GM23338 (cell line): ENCODE measurements around the gene OR52E8. TPM values are rescaled to one million over a fixed set of nuclear protein-coding genes. Genes with fewer than 3 reads are reported as not detected.

Source experiments
- ATAC-seq: fragments of 200-7000 bp; cut with Tn5 transposase; 3 replicates; pipeline ENCODE4 v1.9.1; 2020
- DNase-seq: peaks from one replicate; pipeline ENCODE4 v3.0.0-alpha.2; 2015; ENCODE audit warnings: low spot score
- H2AFZ ChIP-seq: fragments of 200-600 bp; sonication (generic); 2 replicates; pipeline ENCODE4 v1.8.0; 2016; ENCODE audit warnings: antibody characterized with exemption, mild to moderate bottlenecking, moderate library complexity
- H3F3A ChIP-seq: fragments of 200-600 bp; sonication (generic); replicated peaks from 2 replicates; pipeline ENCODE4 v1.8.0; 2017; ENCODE audit warnings: antibody characterized with exemption, mixed run types, low read depth
- H3K27ac ChIP-seq: fragments of 200-600 bp; sonication (generic); 2 replicates; pipeline ENCODE4 v1.6.1; 2016; ENCODE audit warnings: low read depth
- H3K27me3 ChIP-seq: fragments of 200-600 bp; sonication (generic); 2 replicates; pipeline ENCODE4 v1.8.0; 2016; ENCODE audit warnings: mild to moderate bottlenecking, mixed run types, moderate library complexity; ENCODE audit not compliant: insufficient read depth
- H3K36me3 ChIP-seq: fragments of 200-600 bp; sonication (generic); 2 replicates; pipeline ENCODE4 v1.8.0; 2016; ENCODE audit warnings: mild to moderate bottlenecking; ENCODE audit not compliant: insufficient read depth
- H3K4me1 ChIP-seq: fragments of 200-600 bp; sonication (generic); 2 replicates; pipeline ENCODE4 v1.8.0; 2016; ENCODE audit warnings: mild to moderate bottlenecking, moderate library complexity; ENCODE audit not compliant: insufficient read depth
- H3K4me2 ChIP-seq: fragments of 200-600 bp; sonication (generic); 2 replicates; pipeline ENCODE4 v1.7.1; 2017; ENCODE audit warnings: mixed run types
- H3K4me3 ChIP-seq: fragments of 200-600 bp; sonication (generic); 2 replicates; pipeline ENCODE4 v1.6.1; 2016; ENCODE audit warnings: mixed run types
- H3K79me2 ChIP-seq: fragments of 200-600 bp; sonication (generic); replicated peaks from 2 replicates; pipeline ENCODE4 v1.8.0; 2017; ENCODE audit warnings: mild to moderate bottlenecking; ENCODE audit not compliant: insufficient read depth
- H3K9me2 ChIP-seq: fragments of 200-600 bp; sonication (generic); 2 replicates; pipeline ENCODE4 v1.8.0; 2017; ENCODE audit not compliant: insufficient read depth
- H4K20me1 ChIP-seq: fragments of 200-600 bp; sonication (generic); replicated peaks from 2 replicates; pipeline ENCODE4 v1.8.0; 2017; ENCODE audit warnings: mild to moderate bottlenecking; ENCODE audit not compliant: insufficient read depth
- H3K27ac Mint-ChIP-seq: 2 replicates; pipeline ENCODE4 v1.8.0; 2020; ENCODE audit warnings: inconsistent platforms, mild to moderate bottlenecking, moderate library complexity, mixed read lengths
- H3K27me3 Mint-ChIP-seq: 3 replicates; pipeline ENCODE4 v1.8.0; 2022; ENCODE audit warnings: low read depth, mild to moderate bottlenecking, moderate library complexity, mixed read lengths, inconsistent platforms; ENCODE audit not compliant: insufficient read depth, poor library complexity
- H3K36me3 Mint-ChIP-seq: 3 replicates; pipeline ENCODE4 v1.8.0; 2021; ENCODE audit warnings: low read depth, mild to moderate bottlenecking, inconsistent platforms, moderate library complexity, mixed read lengths
- H3K4me1 Mint-ChIP-seq: 3 replicates; pipeline ENCODE4 v1.8.0; 2020; ENCODE audit warnings: mild to moderate bottlenecking, inconsistent platforms, mixed read lengths
- H3K4me3 Mint-ChIP-seq: 3 replicates; pipeline ENCODE4 v1.8.0; 2021; ENCODE audit warnings: moderate library complexity, mild to moderate bottlenecking, inconsistent platforms, mixed read lengths
- H3K9me3 Mint-ChIP-seq: 3 replicates; pipeline ENCODE4 v1.8.0; 2020; ENCODE audit warnings: moderate library complexity, mild to moderate bottlenecking, inconsistent platforms, mixed read lengths
- CREB1 ChIP-seq: fragments of 250-450 bp; sonication (Bioruptor Pico); IDR thresholded peaks from 2 replicates; pipeline ENCODE4 v1.5.0; 2020; ENCODE audit warnings: low read depth, mild to moderate bottlenecking, moderate library complexity
- ETS1 ChIP-seq: IDR thresholded peaks from 2 replicates; pipeline ENCODE4 v1.6.1; 2016; ENCODE audit warnings: antibody characterized with exemption
- EZH2 ChIP-seq: fragments of 200-600 bp; sonication (generic); IDR thresholded peaks from one replicate; pipeline ENCODE4 v1.8.0; 2017; ENCODE audit warnings: antibody characterized with exemption, mild to moderate bottlenecking, low read depth; ENCODE audit not compliant: unreplicated experiment
- EZH2phosphoT487 ChIP-seq: fragments of 200-600 bp; sonication (generic); IDR thresholded peaks from one replicate; pipeline ENCODE4 v1.8.1; 2018; ENCODE audit warnings: antibody characterized with exemption; ENCODE audit not compliant: unreplicated experiment
- JUNB ChIP-seq: IDR thresholded peaks from one replicate; pipeline ENCODE4 v1.6.1; 2016; ENCODE audit warnings: antibody characterized with exemption; ENCODE audit not compliant: unreplicated experiment
- NANOG ChIP-seq: IDR thresholded peaks from 2 replicates; pipeline ENCODE4 v1.6.1; 2016; ENCODE audit warnings: antibody characterized with exemption, borderline replicate concordance
- STAT1 ChIP-seq: IDR thresholded peaks from one replicate; pipeline ENCODE4 v1.6.1; 2016; ENCODE audit warnings: antibody characterized with exemption; ENCODE audit not compliant: unreplicated experiment
- ZNF114 ChIP-seq: fragments of 250-450 bp; sonication (Bioruptor Pico); IDR thresholded peaks from 2 replicates; pipeline ENCODE4 v1.5.0; 2020; ENCODE audit warnings: mild to moderate bottlenecking, moderate library complexity
- ZNF331 ChIP-seq: fragments of 250-450 bp; sonication (Bioruptor Pico); IDR thresholded peaks from 2 replicates; pipeline ENCODE4 v1.5.0; 2020; ENCODE audit warnings: low read depth, mild to moderate bottlenecking, moderate library complexity
- ZNF462 ChIP-seq: fragments of 250-450 bp; sonication (Bioruptor Pico); IDR thresholded peaks from 2 replicates; pipeline ENCODE4 v1.5.0; 2020; ENCODE audit warnings: mild to moderate bottlenecking, moderate library complexity
- polyA plus RNA-seq: library from polyadenylated mRNA; unstranded; fragments of >200 nt; fragmentation: Nextera tagmentation; extraction: Ambion mirVana; gene quantifications from 2 replicates; pipeline ENCODE4 v1.2.1, GENCODE V29; 2016
- total RNA-seq: library from RNA; depleted of rRNA; stranded (reverse); fragments of >200 nt; shearing (Covaris generic); gene quantifications from 2 replicates; pipeline ENCODE4 v1.2.3, GENCODE V29; 2014
- TF ChIP-seq, protein P1 (sequence below), 2 experiments: fragments of 200-600 bp in 1 of 2; sonication (generic) in 1 of 2; conservative IDR thresholded peaks; 2 replicates each; pipeline versions ENCODE4 v1.5.1 to v1.6.1; 2016 to 2017; ENCODE audit warnings: antibody characterized with exemption in 2 of 2, low read depth in 2 of 2, mild to moderate bottlenecking in 2 of 2, moderate library complexity in 1 of 2

The OR52E8 gene
- total and polyA plus RNA-seq, 2 experiments from 2014 or later = 0.21 TPM; not detected in 1

GRCh38 chr11:5887661-5888060, 30.2 kb upstream of the OR52E8 start:
- no peak for ATAC-seq
- Histone ChIP-seq H3K4me2 (no peak overlapping the region), H3K36me3 (no peaks in the 10 kb centered on the region), H3K9me2 (no peaks in the 10 kb centered on the region), H3K4me1 (peaks cover 5% of the 10 kb centered on the region; the same call in 1 of the 2 replicates), H4K20me1 (no peaks in the 10 kb centered on the region), H3K27ac (no peak overlapping the region), H3K27me3 (no peaks in the 10 kb centered on the region), H3F3A (no peaks in the 10 kb centered on the region), H3K79me2 (no peaks in the 10 kb centered on the region), H2AFZ (no peak overlapping the region), H3K4me3 (no peak overlapping the region)
- H3K4me3 Mint-ChIP-seq = no peak overlapping the region
- no peak for DNase-seq
- peaks cover 12% of the 10 kb centered on the region; the same call in 2 of the 3 replicates for H3K4me1 Mint-ChIP-seq
- no peak for TF ChIP-seq EZH2phosphoT487
- no peak for TF ChIP-seq JUNB
- TF ChIP-seq ZNF114 (CRISPR knock-in tag) = no peak
- TF ChIP-seq CREB1 = no peak
- TF ChIP-seq EZH2 = no peak
- TF ChIP-seq NANOG = no peak
- TF ChIP-seq ETS1 = no peak
- TF ChIP-seq, protein P1, sequence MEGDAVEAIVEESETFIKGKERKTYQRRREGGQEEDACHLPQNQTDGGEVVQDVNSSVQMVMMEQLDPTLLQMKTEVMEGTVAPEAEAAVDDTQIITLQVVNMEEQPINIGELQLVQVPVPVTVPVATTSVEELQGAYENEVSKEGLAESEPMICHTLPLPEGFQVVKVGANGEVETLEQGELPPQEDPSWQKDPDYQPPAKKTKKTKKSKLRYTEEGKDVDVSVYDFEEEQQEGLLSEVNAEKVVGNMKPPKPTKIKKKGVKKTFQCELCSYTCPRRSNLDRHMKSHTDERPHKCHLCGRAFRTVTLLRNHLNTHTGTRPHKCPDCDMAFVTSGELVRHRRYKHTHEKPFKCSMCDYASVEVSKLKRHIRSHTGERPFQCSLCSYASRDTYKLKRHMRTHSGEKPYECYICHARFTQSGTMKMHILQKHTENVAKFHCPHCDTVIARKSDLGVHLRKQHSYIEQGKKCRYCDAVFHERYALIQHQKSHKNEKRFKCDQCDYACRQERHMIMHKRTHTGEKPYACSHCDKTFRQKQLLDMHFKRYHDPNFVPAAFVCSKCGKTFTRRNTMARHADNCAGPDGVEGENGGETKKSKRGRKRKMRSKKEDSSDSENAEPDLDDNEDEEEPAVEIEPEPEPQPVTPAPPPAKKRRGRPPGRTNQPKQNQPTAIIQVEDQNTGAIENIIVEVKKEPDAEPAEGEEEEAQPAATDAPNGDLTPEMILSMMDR (conservative IDR thresholded peaks at IDR 0.05; ENCODE audit: low read depth in 2 of 2) = no peak
- TF ChIP-seq STAT1 = no peak
- no peak for TF ChIP-seq ZNF331 (CRISPR knock-in tag)
- no peak for TF ChIP-seq ZNF462
- H3K27me3 Mint-ChIP-seq = no peaks in the 10 kb centered on the region
- H3K36me3 Mint-ChIP-seq = no peaks in the 10 kb centered on the region
- no peaks in the 10 kb centered on the region for H3K9me3 Mint-ChIP-seq
- H3K27ac Mint-ChIP-seq = no peak overlapping the region; the same call in 1 of the 2 replicates
